PFSK-1 (cell line): ENCODE data around the gene ZNF490.
A peak's percentile ranks its signal among the peaks of the same experiment; 100 is the strongest.

Experiments used
- FOXP2 ChIP-seq: optimal IDR thresholded peaks from 2 replicates; pipeline ENCODE3; 2011; ENCODE audit warnings: borderline replicate concordance, control low read depth, inconsistent platforms; ENCODE audit not compliant: insufficient read depth; ENCODE audit errors: extremely low read length, extremely low read depth
- POLR2AphosphoS5 ChIP-seq: IDR thresholded peaks from 2 replicates; pipeline ENCODE4 v1.6.1; 2012; ENCODE audit warnings: low read depth, mild to moderate bottlenecking, control low read depth, low read length, moderate library complexity
- SIN3A ChIP-seq: IDR thresholded peaks from 2 replicates; pipeline ENCODE4 v1.6.1; 2012; ENCODE audit warnings: mild to moderate bottlenecking, low read length, moderate library complexity, borderline replicate concordance; ENCODE audit not compliant: insufficient read depth
- TAF1 ChIP-seq: IDR thresholded peaks from 2 replicates; pipeline ENCODE4 v1.6.1; 2012; ENCODE audit warnings: low read length, control low read depth, borderline replicate concordance; ENCODE audit not compliant: insufficient read depth
- TF ChIP-seq, protein P1 (sequence below), 2 experiments: IDR thresholded peaks; 2 replicates each; pipeline versions ENCODE4 v1.6.1 to v1.8.0; 2011 to 2012; ENCODE audit warnings: low read depth in 2 of 2, low read length in 2 of 2, control low read depth in 1 of 2, inconsistent platforms in 1 of 2, mild to moderate bottlenecking in 1 of 2, moderate library complexity in 1 of 2; ENCODE audit not compliant: insufficient read depth in 1 of 2

ZNF490 gene

DNA sequence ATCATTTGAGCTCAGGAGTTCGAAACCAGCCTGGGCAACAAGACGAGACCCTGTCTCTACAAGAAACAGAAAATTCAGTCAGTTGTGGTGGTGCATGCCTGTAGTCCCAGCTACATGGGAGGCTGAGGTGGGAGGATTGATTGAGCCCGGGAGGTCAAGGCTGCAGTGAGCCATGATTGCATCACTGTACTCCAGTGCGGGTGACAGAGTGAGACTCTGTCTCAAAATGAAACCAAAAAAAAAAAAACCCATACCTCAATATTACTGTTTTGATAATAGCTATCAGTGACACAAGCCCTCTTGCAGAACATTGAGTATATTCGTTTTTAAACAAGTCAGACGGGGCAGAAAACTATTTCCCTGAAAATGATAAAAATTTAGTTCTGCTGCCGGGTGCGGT is 16.3 kb upstream of the ZNF490 start:
- no peak for TF ChIP-seq FOXP2
- TF ChIP-seq POLR2AphosphoS5 = no peak
- TF ChIP-seq, protein P1, sequence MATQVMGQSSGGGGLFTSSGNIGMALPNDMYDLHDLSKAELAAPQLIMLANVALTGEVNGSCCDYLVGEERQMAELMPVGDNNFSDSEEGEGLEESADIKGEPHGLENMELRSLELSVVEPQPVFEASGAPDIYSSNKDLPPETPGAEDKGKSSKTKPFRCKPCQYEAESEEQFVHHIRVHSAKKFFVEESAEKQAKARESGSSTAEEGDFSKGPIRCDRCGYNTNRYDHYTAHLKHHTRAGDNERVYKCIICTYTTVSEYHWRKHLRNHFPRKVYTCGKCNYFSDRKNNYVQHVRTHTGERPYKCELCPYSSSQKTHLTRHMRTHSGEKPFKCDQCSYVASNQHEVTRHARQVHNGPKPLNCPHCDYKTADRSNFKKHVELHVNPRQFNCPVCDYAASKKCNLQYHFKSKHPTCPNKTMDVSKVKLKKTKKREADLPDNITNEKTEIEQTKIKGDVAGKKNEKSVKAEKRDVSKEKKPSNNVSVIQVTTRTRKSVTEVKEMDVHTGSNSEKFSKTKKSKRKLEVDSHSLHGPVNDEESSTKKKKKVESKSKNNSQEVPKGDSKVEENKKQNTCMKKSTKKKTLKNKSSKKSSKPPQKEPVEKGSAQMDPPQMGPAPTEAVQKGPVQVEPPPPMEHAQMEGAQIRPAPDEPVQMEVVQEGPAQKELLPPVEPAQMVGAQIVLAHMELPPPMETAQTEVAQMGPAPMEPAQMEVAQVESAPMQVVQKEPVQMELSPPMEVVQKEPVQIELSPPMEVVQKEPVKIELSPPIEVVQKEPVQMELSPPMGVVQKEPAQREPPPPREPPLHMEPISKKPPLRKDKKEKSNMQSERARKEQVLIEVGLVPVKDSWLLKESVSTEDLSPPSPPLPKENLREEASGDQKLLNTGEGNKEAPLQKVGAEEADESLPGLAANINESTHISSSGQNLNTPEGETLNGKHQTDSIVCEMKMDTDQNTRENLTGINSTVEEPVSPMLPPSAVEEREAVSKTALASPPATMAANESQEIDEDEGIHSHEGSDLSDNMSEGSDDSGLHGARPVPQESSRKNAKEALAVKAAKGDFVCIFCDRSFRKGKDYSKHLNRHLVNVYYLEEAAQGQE (IDR thresholded peaks at IDR 0.05; ENCODE audit: insufficient read depth in 1 of 2, low read depth in 2 of 2, low read length in 2 of 2) = no peak
- TF ChIP-seq TAF1 = no peak
- TF ChIP-seq SIN3A = no peak

- TF ChIP-seq TAF1 (no peak), SIN3A (no peak), POLR2AphosphoS5 (no peak), FOXP2 (no peak)
- TF ChIP-seq, protein P1 (IDR thresholded peaks at IDR 0.05; ENCODE audit: insufficient read depth in 1 of 2, low read depth in 2 of 2, low read length in 2 of 2) = no peak
Observed at GRCh38 chr19:12623361-12624031, 12.9 kb upstream of the ZNF490 start.

- TF ChIP-seq FOXP2 (no peak), POLR2AphosphoS5 (no peak), TAF1 (no peak), SIN3A (no peak)
Observed at GRCh38 chr19:12617646-12618045, 7.0 kb upstream of the ZNF490 start.

DNA sequence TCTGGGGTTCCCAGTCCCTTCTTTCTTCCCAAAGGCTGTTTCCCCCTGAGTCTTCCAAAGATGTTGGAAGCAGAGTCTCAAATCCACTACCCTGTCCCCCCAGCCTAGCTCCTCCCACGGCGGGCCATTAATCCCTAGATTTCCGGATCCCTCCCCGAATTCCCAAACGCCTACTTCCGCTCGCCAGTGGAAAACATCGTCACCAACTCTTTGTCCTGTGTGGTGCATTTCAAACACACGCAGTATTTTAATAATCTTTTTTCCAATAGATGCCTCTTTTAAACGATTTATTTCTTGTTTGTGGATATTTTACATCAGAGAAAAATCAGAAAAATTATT is 717 bp upstream of the ZNF490 start:
- TF ChIP-seq SIN3A (peak; percentile 69; the same call in 1 of the 2 replicates), FOXP2 (no peak)
- TF ChIP-seq, protein P1 (IDR thresholded peaks at IDR 0.05; ENCODE audit: insufficient read depth in 1 of 2, low read depth in 2 of 2, low read length in 2 of 2) = no peak

- TF ChIP-seq, protein P1 (IDR thresholded peaks at IDR 0.05; ENCODE audit: insufficient read depth in 1 of 2, low read depth in 2 of 2, low read length in 2 of 2) = no peak
- no peak for TF ChIP-seq SIN3A
Observed at GRCh38 chr19:12607631-12608030, 3.0 kb downstream of the ZNF490 start.
